Duodenal mucosa (tissue), 2 donors: ENCODE data around the gene HES7.
A peak's percentile ranks its signal among the peaks of the same experiment; 100 is the strongest.
"Not testable (repeated sequence)": the region's sequence is repeated elsewhere in the genome, so short reads cannot be mapped to it uniquely, and the experiment has no call there.

ENCODE experiments used
- H3K27ac ChIP-seq: one replicate; pipeline ENCODE4 v1.7.0; 2013; ENCODE audit warnings: low read depth, low read length
- H3K27me3 ChIP-seq, 2 donors: one replicate each; pipeline ENCODE4 v1.7.0; 2013; ENCODE audit warnings: low read length in 2 of 2, control low read depth in 1 of 2; ENCODE audit not compliant: insufficient read depth in 2 of 2, control insufficient read depth in 1 of 2
- H3K36me3 ChIP-seq, 2 donors: one replicate each; pipeline ENCODE4 v1.7.0; 2013; ENCODE audit warnings: low read length in 2 of 2, control low read depth in 1 of 2; ENCODE audit not compliant: insufficient read depth in 2 of 2, control insufficient read depth in 1 of 2
- H3K4me1 ChIP-seq, 2 donors: one replicate each; pipeline ENCODE4 v1.7.0; 2013; ENCODE audit warnings: low read length in 2 of 2, control low read depth in 1 of 2; ENCODE audit not compliant: insufficient read depth in 2 of 2, control insufficient read depth in 1 of 2
- H3K4me3 ChIP-seq, 2 donors: one replicate each; pipeline ENCODE4 v1.7.0; 2013; ENCODE audit warnings: low read length in 2 of 2, low read depth in 1 of 2
- H3K9ac ChIP-seq, 2 donors: one replicate each; pipeline ENCODE4 v1.7.0; 2013; ENCODE audit warnings: low read length in 2 of 2, low read depth in 1 of 2
- H3K9me3 ChIP-seq, 2 donors: one replicate each; pipeline ENCODE4 v1.7.0; 2013; ENCODE audit warnings: low read length in 2 of 2, control low read depth in 1 of 2; ENCODE audit not compliant: control insufficient read depth in 1 of 2

Gene HES7

DNA sequence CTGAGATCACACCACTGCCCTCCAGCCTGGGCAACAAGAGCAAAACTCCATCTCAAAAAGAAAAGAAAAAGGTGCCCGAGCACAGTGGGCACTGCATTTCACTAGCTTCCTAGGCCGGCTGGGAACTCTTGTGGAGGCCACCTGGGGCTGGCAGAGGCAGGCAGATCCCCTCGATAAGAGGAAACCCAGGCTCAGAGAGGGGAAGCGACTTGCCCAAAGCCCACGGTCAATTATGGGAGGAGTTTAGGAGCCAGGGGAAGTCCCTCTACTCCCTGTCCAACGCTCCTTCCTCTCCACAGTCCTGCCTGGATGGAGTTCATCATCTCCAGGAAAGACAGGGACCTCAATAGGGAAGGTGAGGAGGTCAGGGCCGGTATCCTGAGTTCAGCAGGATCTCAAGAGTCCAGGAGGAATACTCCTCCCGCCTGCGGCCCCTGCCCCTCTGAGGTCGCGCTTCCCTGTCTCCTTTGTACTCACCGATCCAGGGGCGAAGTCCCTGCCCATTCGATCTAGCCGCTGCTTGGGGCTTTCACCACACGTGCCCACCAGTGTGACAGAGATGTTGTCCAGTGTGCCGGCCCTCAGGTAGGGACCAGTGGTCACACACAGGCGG lies 6.4 kb downstream of the HES7 start:
- H3K9ac ChIP-seq: peak overlapping the region in 1 of 2 donors; percentile 63
- peaks cover 53% of the 10 kb centered on the region in 2 donors for H3K27me3 ChIP-seq
- no peaks in the 10 kb centered on the region for H3K36me3 ChIP-seq
- H3K4me1 ChIP-seq: peaks cover 28 to 42% of the 10 kb centered on the region in 2 donors
- no peak overlapping the region for H3K27ac ChIP-seq
- peak overlapping the region in 1 of 2 donors; percentile 80 for H3K4me3 ChIP-seq
- no peaks in the 10 kb centered on the region for H3K9me3 ChIP-seq

- H3K27me3 ChIP-seq: peaks cover 53 to 57% of the 10 kb centered on the region in 2 donors
- H3K27ac ChIP-seq: no peak overlapping the region
- H3K9me3 ChIP-seq: no peaks in the 10 kb centered on the region
Measured at GRCh38 chr17:8116776-8117175, 7.1 kb downstream of the HES7 start.

GRCh38 chr17:8110907-8111306 lies 13.0 kb downstream of the HES7 start:
- Histone ChIP-seq H3K4me1 (peaks cover 5 to 10% of the 10 kb centered on the region in 2 donors), H3K9me3 (no peaks in the 10 kb centered on the region), H3K27ac (no peak overlapping the region), H3K9ac (no peak overlapping the region), H3K36me3 (no peaks in the 10 kb centered on the region), H3K4me3 (no peak overlapping the region), H3K27me3 (peaks cover 53 to 57% of the 10 kb centered on the region in 2 donors)

More at GRCh38 chr17:8116776-8117175, 7.1 kb downstream of the HES7 start:
- Histone ChIP-seq H3K4me3 (no peak overlapping the region), H3K4me1 (peaks cover 24 to 35% of the 10 kb centered on the region in 2 donors), H3K36me3 (no peaks in the 10 kb centered on the region), H3K9ac (no peak overlapping the region)

GRCh38 chr17:8110456-8110804 lies 13.5 kb downstream of the HES7 start:
- Histone ChIP-seq H3K36me3 (no peaks in the 10 kb centered on the region), H3K27ac (no peak overlapping the region), H3K4me1 (peaks cover 5 to 10% of the 10 kb centered on the region in 2 donors), H3K4me3 (peak overlapping the region in 1 of 2 donors; percentile 69), H3K27me3 (peaks cover 48 to 52% of the 10 kb centered on the region in 2 donors), H3K9me3 (no peaks in the 10 kb centered on the region), H3K9ac (no peak overlapping the region)

DNA sequence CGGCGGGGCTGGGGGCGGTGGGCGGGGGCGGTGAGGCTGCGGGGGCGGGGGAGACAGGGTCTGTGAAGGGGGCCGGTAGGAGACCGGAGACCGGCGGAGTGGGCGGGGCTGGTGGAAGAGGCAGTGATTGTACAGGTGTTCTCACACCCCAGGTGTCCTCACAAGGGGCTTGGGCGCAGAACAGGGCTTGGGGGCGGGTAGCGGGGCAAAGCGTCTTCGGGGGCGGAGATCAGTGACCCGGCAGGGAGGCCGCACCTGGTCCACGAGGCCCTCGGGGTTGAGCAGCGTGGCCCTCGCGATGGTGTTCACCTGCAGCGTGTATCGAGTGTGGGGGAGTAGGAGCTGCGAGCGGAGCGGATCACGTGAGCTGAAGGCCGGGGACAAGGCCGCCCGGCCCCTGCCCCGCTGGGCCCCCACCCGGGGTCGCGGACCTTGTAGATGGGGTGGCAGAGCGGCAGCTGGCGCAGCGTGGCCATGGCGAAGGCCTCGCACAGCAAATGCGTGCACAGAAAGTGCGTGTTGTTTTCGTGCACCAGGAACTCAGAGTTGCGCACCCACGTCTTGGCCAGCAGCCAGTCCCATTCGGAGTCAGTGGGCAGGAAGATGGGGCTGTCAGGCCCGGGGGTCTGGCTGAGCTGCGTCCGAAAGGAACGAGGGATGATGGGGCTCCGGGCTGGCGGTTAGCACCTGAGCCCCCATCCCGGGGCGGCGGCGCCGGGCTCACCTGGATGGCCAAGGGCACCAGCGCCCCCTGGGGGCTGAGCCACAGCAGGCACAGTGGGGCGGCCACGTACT lies 14.0 kb downstream of the HES7 start:
- Histone ChIP-seq H3K4me3 (peak overlapping the region; percentile 67 to 69), H3K27me3 (peaks cover 42 to 46% of the 10 kb centered on the region in 2 donors), H3K36me3 (no peaks in the 10 kb centered on the region), H3K9me3 (no peaks in the 10 kb centered on the region), H3K4me1 (peaks cover 5 to 10% of the 10 kb centered on the region in 2 donors), H3K9ac (peak overlapping the region in 1 of 2 donors; percentile 25), H3K27ac (no peak overlapping the region)

- Histone ChIP-seq H3K4me1 (peaks cover 5 to 10% of the 10 kb centered on the region in 2 donors), H3K27me3 (peaks cover 36 to 39% of the 10 kb centered on the region in 2 donors), H3K9ac (no peak overlapping the region), H3K9me3 (no peaks in the 10 kb centered on the region), H3K4me3 (no peak overlapping the region), H3K36me3 (no peaks in the 10 kb centered on the region), H3K27ac (no peak overlapping the region)
Measured at GRCh38 chr17:8108972-8109660, 14.8 kb downstream of the HES7 start.

DNA sequence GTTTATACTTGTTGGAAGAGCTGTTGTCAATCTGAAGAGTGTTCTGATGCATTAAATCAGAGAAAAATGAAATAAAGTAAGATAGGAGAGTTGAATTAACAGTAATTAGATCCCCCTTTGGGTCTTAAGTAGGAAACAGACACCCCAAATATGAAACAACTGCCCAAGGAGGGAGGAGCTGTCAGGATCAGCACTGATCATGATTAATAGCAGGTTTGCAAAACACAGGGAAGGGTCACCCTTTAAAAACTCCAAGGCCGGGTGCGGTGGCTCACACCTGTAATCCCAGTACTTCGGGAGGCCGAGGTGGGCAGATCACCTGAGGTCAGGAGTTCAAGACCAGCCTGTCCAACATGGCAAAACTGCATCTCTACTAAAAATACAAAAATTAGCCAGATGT lies 16.9 kb downstream of the HES7 start:
- H3K9ac ChIP-seq, H3K4me3 ChIP-seq, H3K27ac ChIP-seq, H3K36me3 ChIP-seq, H3K9me3 ChIP-seq: not testable (repeated sequence)
- Histone ChIP-seq H3K27me3 (peaks cover 20 to 25% of the 10 kb centered on the region in 2 donors), H3K4me1 (peaks cover 5 to 10% of the 10 kb centered on the region in 2 donors)

DNA sequence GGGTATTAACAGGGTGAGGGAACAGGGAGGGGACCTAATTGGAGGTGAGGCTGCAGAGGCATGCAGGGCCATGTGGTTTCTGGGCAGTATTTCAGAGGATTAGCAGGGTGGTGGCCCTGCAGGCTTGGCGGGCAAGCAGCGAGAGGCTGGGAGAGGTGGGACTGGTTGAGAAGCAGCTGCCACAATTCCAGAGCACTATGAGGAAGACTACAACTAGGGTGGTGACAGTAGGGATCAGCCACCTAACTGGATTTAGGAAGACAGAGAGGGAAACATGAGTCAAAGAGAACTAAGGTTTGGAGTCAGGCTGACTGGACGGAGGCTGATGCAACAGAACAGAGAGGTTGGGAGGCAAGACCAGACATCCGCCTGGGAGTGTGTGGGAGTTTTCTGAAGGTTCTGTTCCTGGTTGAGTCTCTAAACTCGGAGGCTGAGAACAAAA lies 17.9 kb downstream of the HES7 start:
- Histone ChIP-seq H3K4me3 (no peak overlapping the region), H3K27me3 (peaks cover 15 to 19% of the 10 kb centered on the region in 2 donors), H3K27ac (no peak overlapping the region), H3K4me1 (peaks cover 5 to 10% of the 10 kb centered on the region in 2 donors), H3K9ac (no peak overlapping the region), H3K9me3 (no peaks in the 10 kb centered on the region), H3K36me3 (no peaks in the 10 kb centered on the region)

GRCh38 chr17:8104911-8105310 lies 19.0 kb downstream of the HES7 start:
- Histone ChIP-seq H3K9ac (no peak overlapping the region), H3K36me3 (no peaks in the 10 kb centered on the region), H3K4me1 (peaks cover 3% of the 10 kb centered on the region in 2 donors), H3K27ac (no peak overlapping the region), H3K4me3 (no peak overlapping the region), H3K27me3 (peaks cover 8 to 12% of the 10 kb centered on the region in 2 donors), H3K9me3 (no peaks in the 10 kb centered on the region)

DNA sequence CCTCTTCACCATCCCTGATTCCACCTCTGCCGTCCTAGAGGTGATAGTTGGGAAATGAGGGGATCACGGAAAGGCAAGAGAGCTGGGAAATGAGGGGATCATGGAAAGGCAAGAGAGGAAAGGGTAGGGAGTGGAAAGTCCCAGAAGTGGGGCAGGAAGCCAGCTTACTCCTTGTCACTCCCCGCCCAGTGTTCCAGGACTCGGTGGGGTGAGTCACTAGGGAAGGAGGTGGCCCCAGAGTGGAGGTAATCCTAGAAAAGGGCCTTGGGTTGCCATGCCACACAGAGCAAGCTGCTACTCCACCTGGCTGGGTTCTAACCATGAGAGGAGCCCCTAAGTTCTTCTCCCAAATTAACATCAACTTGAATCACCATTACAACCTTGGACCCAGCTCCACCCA lies 20.4 kb downstream of the HES7 start:
- Histone ChIP-seq H3K9me3 (no peaks in the 10 kb centered on the region), H3K27ac (no peak overlapping the region), H3K4me3 (no peak overlapping the region), H3K9ac (no peak overlapping the region), H3K36me3 (no peaks in the 10 kb centered on the region), H3K27me3 (peaks cover 0 to 3% of the 10 kb centered on the region in 2 donors), H3K4me1 (no peaks in the 10 kb centered on the region)
